ENCODE measurements around the gene NAT14. TPM values are rescaled to one million over a fixed set of nuclear protein-coding genes. Genes with fewer than 3 reads are reported as not detected.

Gene NAT14
- total RNA-seq, result 42.6 TPM
- 45.0 TPM for polyA plus RNA-seq (ENCODE audit: insufficient read depth, low read depth, low replicate concordance)
- long read RNA-seq, donor 1, transcript NAT14-201 (3 exons, 1,536 nt), result major isoform, 17 of 19 reads
- long read RNA-seq, donor 1, partial matches to known transcripts, result 0 of 19 reads
- long read RNA-seq, donor 1, other reads (novel, unspliced or antisense), result 0 of 19 reads
- long read RNA-seq, donor 2, transcript NAT14-201 (3 exons, 1,536 nt), result major isoform, 19 of 23 reads
- long read RNA-seq, donor 2, partial matches to known transcripts, result 0 of 23 reads
- long read RNA-seq, donor 2, other reads (novel, unspliced or antisense), result 0 of 23 reads
- long read RNA-seq, donor 3, transcript NAT14-201 (3 exons, 1,536 nt), result major isoform, 27 of 28 reads
- long read RNA-seq, donor 3, partial matches to known transcripts, result 0 of 28 reads
- long read RNA-seq, donor 3, other reads (novel, unspliced or antisense), result 0 of 28 reads
- long read RNA-seq, donor 4, transcript NAT14-201 (3 exons, 1,536 nt), result major isoform, 14 of 14 reads
- long read RNA-seq, donor 4, partial matches to known transcripts, result 0 of 14 reads
- long read RNA-seq, donor 4, other reads (novel, unspliced or antisense), result 0 of 14 reads
- long read RNA-seq, donor 5, partial matches to known transcripts, result 0 of 1 reads
- long read RNA-seq, donor 5, other reads (novel, unspliced or antisense), result 0 of 1 reads
- long read RNA-seq, donor 6, transcript NAT14-201 (3 exons, 1,536 nt), result major isoform, 37 of 39 reads
- long read RNA-seq, donor 6, partial matches to known transcripts, result 0 of 39 reads
- long read RNA-seq, donor 6, other reads (novel, unspliced or antisense), result 0 of 39 reads
- long read RNA-seq, donor 7, transcript NAT14-201 (3 exons, 1,536 nt), result major isoform, 14 of 27 reads
- long read RNA-seq, donor 7, partial matches to known transcripts, result 1 of 27 reads
- long read RNA-seq, donor 7, other reads (novel, unspliced or antisense), result 12 of 27 reads
- long read RNA-seq, donor 8, transcript NAT14-201 (3 exons, 1,536 nt), result major isoform, 21 of 23 reads
- long read RNA-seq, donor 8, partial matches to known transcripts, result 0 of 23 reads
- long read RNA-seq, donor 8, other reads (novel, unspliced or antisense), result 0 of 23 reads
- long read RNA-seq, donor 9, transcript NAT14-201 (3 exons, 1,536 nt), result major isoform, 14 of 14 reads
- long read RNA-seq, donor 9, partial matches to known transcripts, result 0 of 14 reads
- long read RNA-seq, donor 9, other reads (novel, unspliced or antisense), result 0 of 14 reads
- long read RNA-seq, donor 10, transcript NAT14-201 (3 exons, 1,536 nt), result major isoform, 17 of 19 reads
- long read RNA-seq, donor 10, partial matches to known transcripts, result 0 of 19 reads
- long read RNA-seq, donor 10, other reads (novel, unspliced or antisense), result 0 of 19 reads

- DNase-seq (peak; percentile 86 to 94 (median 88)), FAIRE-seq (no peak)
- no peaks in the 10 kb centered on the region for H3K36me3 ChIP-seq (ENCODE audit: control insufficient read depth in 2 of 3, insufficient read depth in 3 of 3, low read length in 3 of 3)
- no peaks in the 10 kb centered on the region for H3K9me3 ChIP-seq (ENCODE audit: control insufficient read depth in 2 of 3, insufficient read depth in 1 of 3, low read length in 3 of 3)
- H3K27ac ChIP-seq (ENCODE audit: low read depth in 2 of 2, low read length in 2 of 2), result peak within 1 kb of the TSS; percentile 71 to 85
- H3K4me3 ChIP-seq (ENCODE audit: low read length in 3 of 3), result peak within 1 kb of the TSS; percentile 47 to 58 (median 48)
- intact Hi-C loops (cut with DNase I), result no loop called here
- no peaks in the 10 kb centered on the region for H3K27me3 ChIP-seq (ENCODE audit: control insufficient read depth, insufficient read depth, low read length)
- H3K9ac ChIP-seq (ENCODE audit: low read length in 3 of 3), result peak within 1 kb of the TSS in 2 of 3 donors; percentile 48 to 51
- no peak for TF ChIP-seq CTCF (IDR thresholded peaks at IDR 0.05; ENCODE audit: borderline replicate concordance, extremely low read depth, insufficient read depth)
- peaks cover 0 to 25% (median 5%) of the 10 kb centered on the region in 3 donors for H3K4me1 ChIP-seq (ENCODE audit: control insufficient read depth in 2 of 3, insufficient read depth in 2 of 3, low read depth in 1 of 3, low read length in 3 of 3)
Observed at GRCh38 chr19:55484593-55485438, at the start of gene NAT14. Gene NAT14 (plus strand): TSS chr19:55485188. CDS start chr19:55485709, 521 bp downstream.

DNA sequence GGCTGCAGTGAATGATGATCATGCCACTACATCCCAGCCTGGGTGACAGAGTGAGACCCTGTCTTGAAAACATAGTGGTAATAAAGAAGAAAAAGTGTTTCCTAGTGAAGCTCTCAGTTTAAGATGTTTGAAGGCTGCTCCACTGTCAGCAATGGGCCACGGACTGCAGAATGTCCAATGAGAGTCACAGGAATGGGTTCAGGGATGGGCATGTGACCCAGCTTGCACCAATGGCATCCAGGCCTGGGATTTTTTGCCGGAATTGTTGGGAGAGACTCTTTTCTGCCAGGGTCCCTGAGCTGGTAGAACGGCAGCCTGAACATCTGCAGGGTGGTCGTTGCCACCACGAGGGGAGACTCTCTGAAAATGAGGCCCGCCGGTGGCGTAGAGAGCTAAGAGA, 48.1 kb upstream of the NAT14 start:
- intact Hi-C loops (cut with DNase I), result no loop called here
- Histone ChIP-seq H3K36me3 (ENCODE audit: control insufficient read depth in 2 of 3, insufficient read depth in 3 of 3, low read length in 3 of 3) (no peaks in the 10 kb centered on the region), H3K4me3 (ENCODE audit: low read length in 3 of 3) (no peak overlapping the region), H3K4me1 (ENCODE audit: control insufficient read depth in 2 of 3, insufficient read depth in 2 of 3, low read depth in 1 of 3, low read length in 3 of 3) (peaks cover 0 to 3% (median 0%) of the 10 kb centered on the region in 3 donors), H3K27me3 (ENCODE audit: control insufficient read depth, insufficient read depth, low read length) (peaks cover 33% of the 10 kb centered on the region), H3K9ac (ENCODE audit: low read length in 3 of 3) (no peak overlapping the region), H3K27ac (ENCODE audit: low read depth in 2 of 2, low read length in 2 of 2) (no peak overlapping the region), H3K9me3 (ENCODE audit: control insufficient read depth in 2 of 3, insufficient read depth in 1 of 3, low read length in 3 of 3) (no peaks in the 10 kb centered on the region)
- TF ChIP-seq CTCF (IDR thresholded peaks at IDR 0.05; ENCODE audit: borderline replicate concordance, extremely low read depth, insufficient read depth), result no peak
- FAIRE-seq (no peak), DNase-seq (no peak)

DNA sequence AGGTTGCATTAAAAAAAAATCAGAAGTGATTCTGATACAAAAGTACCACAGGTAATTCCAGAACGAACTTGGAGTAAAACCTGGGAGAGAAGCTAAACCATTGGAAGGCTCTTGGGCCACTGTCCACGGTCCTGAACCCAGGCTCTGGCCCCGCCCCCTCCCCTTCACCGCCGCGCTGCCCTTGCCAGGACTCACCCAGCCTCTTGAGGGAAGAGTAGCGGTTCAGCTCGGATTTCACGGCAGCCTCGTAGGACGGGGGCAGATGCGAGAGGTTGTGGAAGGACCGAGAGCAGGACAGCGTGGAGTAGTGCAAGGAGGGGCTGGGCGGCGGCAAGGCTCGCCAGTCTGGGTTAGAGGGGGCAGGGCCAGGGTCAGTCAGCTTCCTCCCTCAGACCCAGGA, 47.6 kb upstream of the NAT14 start:
- no peak for TF ChIP-seq CTCF (IDR thresholded peaks at IDR 0.05; ENCODE audit: borderline replicate concordance, extremely low read depth, insufficient read depth)
- Histone ChIP-seq H3K4me1 (ENCODE audit: control insufficient read depth in 2 of 3, insufficient read depth in 2 of 3, low read depth in 1 of 3, low read length in 3 of 3) (peaks cover 0 to 4% (median 0%) of the 10 kb centered on the region in 3 donors), H3K36me3 (ENCODE audit: control insufficient read depth in 2 of 3, insufficient read depth in 3 of 3, low read length in 3 of 3) (no peaks in the 10 kb centered on the region), H3K4me3 (ENCODE audit: low read length in 3 of 3) (no peak overlapping the region), H3K27me3 (ENCODE audit: control insufficient read depth, insufficient read depth, low read length) (peaks cover 30% of the 10 kb centered on the region), H3K27ac (ENCODE audit: low read depth in 2 of 2, low read length in 2 of 2) (no peak overlapping the region), H3K9me3 (ENCODE audit: control insufficient read depth in 2 of 3, insufficient read depth in 1 of 3, low read length in 3 of 3) (no peaks in the 10 kb centered on the region), H3K9ac (ENCODE audit: low read length in 3 of 3) (no peak overlapping the region)
- FAIRE-seq, result no peak
- intact Hi-C loops (cut with DNase I), result no loop called here
- peak in 4 of 5 donors; percentile 83 to 88 (median 86) for DNase-seq
